Measurements from ENCODE around the gene DAB2IP. TPM values are rescaled to one million over a fixed set of nuclear protein-coding genes. Genes with fewer than 3 reads are reported as not detected.
A peak's percentile ranks its signal among the peaks of the same experiment; 100 is the strongest.

DAB2IP gene
- total RNA-seq, 1 donor from 2014 or later, result 41.7 TPM

DNA sequence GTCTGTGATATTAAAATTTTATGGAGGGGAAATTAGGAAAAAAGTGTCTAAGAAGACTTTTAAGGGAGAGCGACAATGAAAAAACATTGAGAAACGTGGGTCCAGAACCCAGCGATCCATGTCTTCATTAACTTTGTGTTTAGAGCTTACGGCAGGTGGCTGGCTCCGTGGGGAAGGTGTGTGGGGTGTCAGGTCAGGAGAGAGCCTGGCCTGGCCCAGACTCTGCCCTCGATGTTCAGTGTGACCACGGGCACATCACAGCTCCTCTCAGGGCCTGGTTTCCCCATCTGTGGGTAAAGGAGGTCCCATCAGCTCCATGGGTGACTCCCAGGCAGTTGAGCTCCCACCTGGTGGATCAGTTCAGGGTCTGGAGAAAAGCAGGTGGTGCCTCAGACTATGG lies 22.1 kb downstream of the DAB2IP start:
- peaks cover 6% of the 10 kb centered on the region for H3K36me3 Mint-ChIP-seq (ENCODE audit: low read depth, unreplicated experiment)
- Histone ChIP-seq H2AFZ (ENCODE audit: low read depth, low read length) (no peak overlapping the region), H3K36me3 (ENCODE audit: insufficient read depth, low read length) (no peaks in the 10 kb centered on the region), H3K4me2 (ENCODE audit: low read length) (no peak overlapping the region), H3K9me3 (ENCODE audit: insufficient read depth, low read depth, low read length) (no peaks in the 10 kb centered on the region), H3K4me3 (ENCODE audit: insufficient read depth, low read depth, low read length) (no peak overlapping the region), H3K27ac (ENCODE audit: low read depth, low read length) (no peak overlapping the region), H3K9ac (ENCODE audit: low read length) (no peak overlapping the region), H4K20me1 (ENCODE audit: insufficient read depth, low read length) (peaks cover 22% of the 10 kb centered on the region), H3K27me3 (ENCODE audit: insufficient read depth, low read length) (no peaks in the 10 kb centered on the region), H3K4me1 (ENCODE audit: insufficient read depth, low read length) (peaks cover 10% of the 10 kb centered on the region), H3K79me2 (ENCODE audit: insufficient read depth, low read length) (no peaks in the 10 kb centered on the region)
- TF ChIP-seq, protein P1, sequence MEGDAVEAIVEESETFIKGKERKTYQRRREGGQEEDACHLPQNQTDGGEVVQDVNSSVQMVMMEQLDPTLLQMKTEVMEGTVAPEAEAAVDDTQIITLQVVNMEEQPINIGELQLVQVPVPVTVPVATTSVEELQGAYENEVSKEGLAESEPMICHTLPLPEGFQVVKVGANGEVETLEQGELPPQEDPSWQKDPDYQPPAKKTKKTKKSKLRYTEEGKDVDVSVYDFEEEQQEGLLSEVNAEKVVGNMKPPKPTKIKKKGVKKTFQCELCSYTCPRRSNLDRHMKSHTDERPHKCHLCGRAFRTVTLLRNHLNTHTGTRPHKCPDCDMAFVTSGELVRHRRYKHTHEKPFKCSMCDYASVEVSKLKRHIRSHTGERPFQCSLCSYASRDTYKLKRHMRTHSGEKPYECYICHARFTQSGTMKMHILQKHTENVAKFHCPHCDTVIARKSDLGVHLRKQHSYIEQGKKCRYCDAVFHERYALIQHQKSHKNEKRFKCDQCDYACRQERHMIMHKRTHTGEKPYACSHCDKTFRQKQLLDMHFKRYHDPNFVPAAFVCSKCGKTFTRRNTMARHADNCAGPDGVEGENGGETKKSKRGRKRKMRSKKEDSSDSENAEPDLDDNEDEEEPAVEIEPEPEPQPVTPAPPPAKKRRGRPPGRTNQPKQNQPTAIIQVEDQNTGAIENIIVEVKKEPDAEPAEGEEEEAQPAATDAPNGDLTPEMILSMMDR (IDR thresholded peaks at IDR 0.05; ENCODE audit: insufficient read depth, low read depth, low read length), result no peak
- no peak for TF ChIP-seq EZH2 (IDR thresholded peaks at IDR 0.05; ENCODE audit: insufficient read depth, low read length)
- H3K4me3 Mint-ChIP-seq (ENCODE audit: unreplicated experiment), result peak overlapping the region; percentile 34
- no peak overlapping the region for H3K27ac Mint-ChIP-seq (ENCODE audit: unreplicated experiment)
- DNase-seq (ENCODE audit: low read depth), result no peak
- peaks cover 7% of the 10 kb centered on the region for H3K9me3 Mint-ChIP-seq (ENCODE audit: unreplicated experiment)
- H3K27me3 Mint-ChIP-seq (ENCODE audit: low read depth, unreplicated experiment), result no peaks in the 10 kb centered on the region
- FAIRE-seq, result no peak
- H3K4me1 Mint-ChIP-seq (ENCODE audit: low read depth, unreplicated experiment), result peaks cover 20% of the 10 kb centered on the region

DNA sequence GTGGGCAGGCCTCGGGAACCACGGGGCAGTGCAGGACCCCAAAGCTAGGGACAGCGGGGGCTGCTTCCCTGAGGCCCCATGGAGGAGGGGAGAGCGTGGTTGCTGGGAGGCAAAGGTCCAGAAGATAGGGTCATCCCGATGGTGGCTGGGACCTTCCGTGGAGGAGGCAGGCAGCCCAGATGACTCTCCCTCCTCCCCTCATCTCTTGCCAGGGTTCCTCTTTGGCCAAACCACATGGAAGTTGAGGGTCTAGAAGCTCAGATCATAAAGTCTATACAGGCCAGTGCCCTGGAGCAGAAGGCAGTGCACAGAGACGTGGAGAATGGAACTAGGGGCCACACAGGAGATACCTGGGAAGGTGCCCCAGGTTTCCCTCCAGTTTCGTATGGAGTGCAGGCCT lies 22.6 kb downstream of the DAB2IP start:
- H3K27ac ChIP-seq (ENCODE audit: low read depth, low read length), result no peak overlapping the region
- Mint-ChIP-seq H3K27me3 (ENCODE audit: low read depth, unreplicated experiment) (no peaks in the 10 kb centered on the region), H3K4me1 (ENCODE audit: low read depth, unreplicated experiment) (peaks cover 20% of the 10 kb centered on the region), H3K9me3 (ENCODE audit: unreplicated experiment) (peaks cover 7% of the 10 kb centered on the region), H3K27ac (ENCODE audit: unreplicated experiment) (no peak overlapping the region), H3K36me3 (ENCODE audit: low read depth, unreplicated experiment) (peaks cover 6% of the 10 kb centered on the region), H3K4me3 (ENCODE audit: unreplicated experiment) (peak overlapping the region; percentile 34)
- H3K79me2 ChIP-seq (ENCODE audit: insufficient read depth, low read length), result no peaks in the 10 kb centered on the region
- no peak overlapping the region for H3K9ac ChIP-seq (ENCODE audit: low read length)
- H3K4me3 ChIP-seq (ENCODE audit: insufficient read depth, low read depth, low read length), result no peak overlapping the region
- no peak overlapping the region for H2AFZ ChIP-seq (ENCODE audit: low read depth, low read length)
- peaks cover 10% of the 10 kb centered on the region for H3K4me1 ChIP-seq (ENCODE audit: insufficient read depth, low read length)
- TF ChIP-seq, protein P1 (IDR thresholded peaks at IDR 0.05; ENCODE audit: insufficient read depth, low read depth, low read length), result no peak
- no peak for TF ChIP-seq EZH2 (IDR thresholded peaks at IDR 0.05; ENCODE audit: insufficient read depth, low read length)
- no peaks in the 10 kb centered on the region for H3K27me3 ChIP-seq (ENCODE audit: insufficient read depth, low read length)
- no peaks in the 10 kb centered on the region for H3K36me3 ChIP-seq (ENCODE audit: insufficient read depth, low read length)
- H3K9me3 ChIP-seq (ENCODE audit: insufficient read depth, low read depth, low read length), result no peaks in the 10 kb centered on the region
- no peak overlapping the region for H3K4me2 ChIP-seq (ENCODE audit: low read length)
- H4K20me1 ChIP-seq (ENCODE audit: insufficient read depth, low read length), result peaks cover 22% of the 10 kb centered on the region
- FAIRE-seq (no peak), DNase-seq (ENCODE audit: low read depth) (no peak)

DNA sequence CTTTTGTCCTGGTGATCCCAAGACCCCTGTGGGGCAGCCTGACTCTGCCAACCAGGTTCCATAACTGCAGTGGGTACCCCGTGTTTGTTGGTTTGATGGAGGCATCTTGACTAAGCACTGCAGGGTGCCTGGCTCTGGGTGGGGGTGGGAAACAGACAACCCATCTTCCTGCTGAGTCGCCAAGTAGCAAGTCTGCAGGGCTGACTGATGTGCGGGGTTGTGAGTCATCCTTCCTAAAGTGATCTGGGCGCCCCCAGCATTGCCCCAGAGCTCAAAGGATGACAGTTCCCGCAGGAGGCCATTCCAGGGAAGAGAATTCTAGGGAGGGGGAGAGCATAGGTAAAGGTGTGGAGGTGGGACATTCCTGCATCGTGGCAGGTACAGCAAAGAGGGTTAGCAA lies 23.5 kb downstream of the DAB2IP start:
- H3K79me2 ChIP-seq (ENCODE audit: insufficient read depth, low read length), result no peaks in the 10 kb centered on the region
- no peak overlapping the region for H3K27ac Mint-ChIP-seq (ENCODE audit: unreplicated experiment)
- H3K9me3 Mint-ChIP-seq (ENCODE audit: unreplicated experiment), result peaks cover 5% of the 10 kb centered on the region
- H3K27me3 ChIP-seq (ENCODE audit: insufficient read depth, low read length), result no peaks in the 10 kb centered on the region
- H3K27me3 Mint-ChIP-seq (ENCODE audit: low read depth, unreplicated experiment), result no peaks in the 10 kb centered on the region
- no peaks in the 10 kb centered on the region for H3K9me3 ChIP-seq (ENCODE audit: insufficient read depth, low read depth, low read length)
- no peak for TF ChIP-seq EZH2 (IDR thresholded peaks at IDR 0.05; ENCODE audit: insufficient read depth, low read length)
- TF ChIP-seq, protein P1 (IDR thresholded peaks at IDR 0.05; ENCODE audit: insufficient read depth, low read depth, low read length), result no peak
- no peak overlapping the region for H3K9ac ChIP-seq (ENCODE audit: low read length)
- H3K4me2 ChIP-seq (ENCODE audit: low read length), result peak overlapping the region; percentile 29
- no peak overlapping the region for H3K4me3 ChIP-seq (ENCODE audit: insufficient read depth, low read depth, low read length)
- H2AFZ ChIP-seq (ENCODE audit: low read depth, low read length), result no peak overlapping the region
- peaks cover 20% of the 10 kb centered on the region for H3K4me1 Mint-ChIP-seq (ENCODE audit: low read depth, unreplicated experiment)
- H4K20me1 ChIP-seq (ENCODE audit: insufficient read depth, low read length), result peaks cover 22% of the 10 kb centered on the region
- H3K4me3 Mint-ChIP-seq (ENCODE audit: unreplicated experiment), result peak overlapping the region; percentile 29
- FAIRE-seq, result no peak
- H3K27ac ChIP-seq (ENCODE audit: low read depth, low read length), result no peak overlapping the region
- H3K4me1 ChIP-seq (ENCODE audit: insufficient read depth, low read length), result peaks cover 10% of the 10 kb centered on the region
- peaks cover 13% of the 10 kb centered on the region for H3K36me3 Mint-ChIP-seq (ENCODE audit: low read depth, unreplicated experiment)
- peak; percentile 29 for DNase-seq (ENCODE audit: low read depth)
- H3K36me3 ChIP-seq (ENCODE audit: insufficient read depth, low read length), result no peaks in the 10 kb centered on the region
